Left hindlimb (tissue), 1 donor: ENCODE measurements around the gene BICDL2.

Source experiments
- DNase-seq: peaks from one replicate; pipeline ENCODE4 v3.0.0-alpha.2; 2018

BICDL2 gene

DNA sequence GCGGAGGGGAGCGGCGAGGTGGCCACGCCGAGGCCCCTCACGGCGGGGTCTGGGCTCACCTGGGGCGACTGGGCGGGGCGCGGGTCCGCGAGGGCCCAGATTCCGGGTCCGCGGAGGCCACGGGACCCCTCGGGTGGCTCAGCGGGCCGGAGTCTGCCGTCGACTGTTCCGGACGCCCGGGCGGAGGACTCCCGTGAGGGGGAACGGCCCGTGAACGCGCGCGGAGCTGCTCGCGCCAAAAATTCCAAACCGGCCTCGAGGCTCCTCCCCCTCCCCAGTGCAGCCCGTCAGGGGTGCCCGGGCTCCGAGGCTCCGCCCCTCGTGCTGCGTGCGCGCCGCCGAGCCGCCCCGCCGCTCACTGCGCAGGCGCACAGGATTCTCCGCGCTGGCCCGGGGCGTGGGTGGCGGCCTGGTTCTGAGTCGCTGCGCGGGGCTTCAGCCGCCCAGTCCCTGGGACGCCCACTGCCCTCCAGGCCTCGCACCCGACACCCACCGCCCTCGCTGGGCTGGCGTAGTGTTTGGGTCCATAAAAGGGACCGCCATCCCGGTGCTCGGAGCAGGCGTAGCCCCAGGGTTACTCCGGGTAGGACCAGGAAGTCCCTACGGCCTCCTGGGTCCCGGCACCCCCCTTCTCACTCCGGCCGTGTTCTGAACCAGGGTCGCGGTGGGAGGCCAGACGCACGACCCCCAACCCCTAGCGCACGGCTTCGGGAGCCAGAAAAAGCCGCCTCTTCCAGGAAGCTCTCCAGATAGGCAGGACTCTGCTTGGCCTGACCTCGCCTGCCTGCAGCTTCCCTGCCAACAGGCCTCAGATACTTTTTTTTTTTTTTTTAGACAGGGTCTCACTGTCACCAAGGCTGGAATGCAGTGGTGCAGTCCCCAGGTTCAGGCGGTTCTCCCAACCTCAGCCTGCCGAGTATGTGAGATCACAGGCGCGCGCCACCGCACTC, 56.2 kb downstream of the BICDL2 start, which contains the start of gene PKMYT1:
Gene PKMYT1 (minus strand): TSS at position 220 of the 950 bp plus-strand sequence. CDS start 789 bp downstream, outside the sequence.
- peak; percentile 95 for DNase-seq

DNA sequence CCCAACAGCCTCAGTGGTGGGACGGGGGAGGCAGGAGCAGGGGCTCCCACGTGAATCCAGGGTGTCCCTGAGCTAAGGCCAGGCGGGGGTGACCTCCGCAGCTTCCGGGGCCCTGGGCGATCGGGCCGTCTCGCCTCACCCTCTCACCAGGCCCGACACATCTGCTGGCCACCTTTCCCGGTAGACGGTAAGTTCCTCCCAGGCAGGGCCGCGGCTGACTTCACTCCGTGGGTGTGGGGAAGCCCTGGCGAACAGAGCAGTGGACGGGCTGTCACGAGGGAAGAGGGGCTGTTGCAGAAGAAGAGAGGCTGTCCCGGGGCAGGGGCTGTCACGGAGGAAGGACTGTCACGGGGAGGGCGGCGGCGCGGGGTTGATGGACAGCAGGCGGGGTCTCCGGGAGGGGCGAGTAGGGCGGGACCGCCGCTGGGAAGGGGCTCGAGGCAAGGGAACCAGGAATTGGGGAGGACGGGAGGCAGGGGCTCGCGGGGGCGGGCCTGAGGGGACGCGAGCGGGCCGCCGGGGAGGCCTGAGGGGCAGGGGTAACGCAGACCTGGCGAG, 57.0 kb downstream of the BICDL2 start:
- DNase-seq = no peak
